Liver (tissue), 9 donors: Measurements from ENCODE around the gene ITGB7. TPM values are rescaled to one million over a fixed set of nuclear protein-coding genes. Genes with fewer than 3 reads are reported as not detected.

Source experiments
- DNase-seq: peaks from one replicate; pipeline ENCODE4 v3.0.0-alpha.2; 2017; ENCODE audit warnings: low spot score
- H3K27ac ChIP-seq, 2 donors: one replicate each; pipeline ENCODE4 v1.7.0; 2013; ENCODE audit warnings: inconsistent platforms in 2 of 2, low read length in 2 of 2, control low read depth in 1 of 2, low read depth in 1 of 2, mild to moderate bottlenecking in 1 of 2
- H3K27me3 ChIP-seq, 4 donors: one replicate each; pipeline versions ENCODE4 v1.6.1 to v1.7.0; 2013; ENCODE audit warnings: low read length in 3 of 4, inconsistent platforms in 1 of 4, mild to moderate bottlenecking in 1 of 4, moderate library complexity in 1 of 4; ENCODE audit not compliant: control insufficient read depth in 4 of 4, insufficient read depth in 4 of 4
- H3K36me3 ChIP-seq, 4 donors: one replicate each; pipeline versions ENCODE4 v1.6.1 to v1.7.0; 2013; ENCODE audit warnings: low read length in 3 of 4, mild to moderate bottlenecking in 3 of 4, low read depth in 1 of 4, moderate library complexity in 1 of 4; ENCODE audit not compliant: control insufficient read depth in 4 of 4, insufficient read depth in 3 of 4
- H3K4me1 ChIP-seq, 4 donors: one replicate each; pipeline versions ENCODE4 v1.6.1 to v1.7.0; 2013; ENCODE audit warnings: low read length in 3 of 4, mild to moderate bottlenecking in 3 of 4, moderate library complexity in 1 of 4; ENCODE audit not compliant: control insufficient read depth in 4 of 4, insufficient read depth in 4 of 4
- H3K4me3 ChIP-seq, 3 donors: one replicate each; pipeline versions ENCODE4 v1.6.1 to v1.7.0; 2013; ENCODE audit warnings: low read length in 3 of 3, control low read depth in 1 of 3, low read depth in 1 of 3, mild to moderate bottlenecking in 1 of 3
- H3K9ac ChIP-seq, 2 donors: one replicate each; pipeline ENCODE4 v1.7.0; 2013; ENCODE audit warnings: low read length in 2 of 2, mild to moderate bottlenecking in 2 of 2, moderate library complexity in 2 of 2, control low read depth in 1 of 2, low read depth in 1 of 2
- H3K9me3 ChIP-seq, 4 donors: one replicate each; pipeline versions ENCODE4 v1.6.1 to v1.7.0; 2013; ENCODE audit warnings: low read length in 3 of 4; ENCODE audit not compliant: control insufficient read depth in 4 of 4
- ATF3 ChIP-seq: IDR thresholded peaks from 2 replicates; pipeline ENCODE4 v1.6.1; 2016; ENCODE audit warnings: antibody characterized with exemption
- CTCF ChIP-seq: fragments of 150-350 bp; IDR thresholded peaks from 2 replicates; pipeline ENCODE4 v1.5.1; 2017; ENCODE audit warnings: improper control_type of control experiment, low read depth, low read length; ENCODE audit not compliant: missing input control
- EGR1 ChIP-seq, 2 donors: IDR thresholded peaks; 2 replicates each; pipeline ENCODE4 v1.6.1; 2016 to 2018; ENCODE audit warnings: antibody characterized with exemption in 2 of 2, low read depth in 2 of 2
- FOXA1 ChIP-seq: IDR thresholded peaks from 2 replicates; pipeline ENCODE4 v1.6.1; 2016; ENCODE audit warnings: antibody characterized with exemption
- FOXA2 ChIP-seq: IDR thresholded peaks from 2 replicates; pipeline ENCODE4 v1.6.1; 2016; ENCODE audit warnings: antibody characterized with exemption
- GABPA ChIP-seq, 2 donors: IDR thresholded peaks in 1 of 2; conservative IDR thresholded peaks in 1 of 2; 2 replicates each; pipeline ENCODE4 v1.6.1; 2016; ENCODE audit warnings: antibody characterized with exemption in 2 of 2, mild to moderate bottlenecking in 1 of 2, moderate library complexity in 1 of 2
- HNF4G ChIP-seq: IDR thresholded peaks from 2 replicates; pipeline ENCODE4 v1.6.1; 2016; ENCODE audit warnings: antibody characterized with exemption
- JUND ChIP-seq, 2 donors: IDR thresholded peaks; 2 replicates each; pipeline ENCODE4 v1.6.1; 2016; ENCODE audit warnings: antibody characterized with exemption in 2 of 2
- MAX ChIP-seq: IDR thresholded peaks from 2 replicates; pipeline ENCODE4 v1.6.1; 2016; ENCODE audit warnings: antibody characterized with exemption
- REST ChIP-seq: IDR thresholded peaks from 2 replicates; pipeline ENCODE4 v1.6.1; 2016; ENCODE audit warnings: antibody characterized with exemption, mild to moderate bottlenecking
- RXRA ChIP-seq, 2 donors: IDR thresholded peaks; 2 replicates each; pipeline ENCODE4 v1.6.1; 2017 to 2018; ENCODE audit warnings: antibody characterized with exemption in 2 of 2, mild to moderate bottlenecking in 1 of 2
- SP1 ChIP-seq: IDR thresholded peaks from 2 replicates; pipeline ENCODE4 v1.6.1; 2018; ENCODE audit warnings: antibody characterized with exemption, mild to moderate bottlenecking
- TAF1 ChIP-seq: conservative IDR thresholded peaks from 2 replicates; pipeline ENCODE4 v1.6.1; 2016; ENCODE audit warnings: antibody characterized with exemption, mild to moderate bottlenecking
- ZBTB33 ChIP-seq: IDR thresholded peaks from 2 replicates; pipeline ENCODE4 v1.6.1; 2016; ENCODE audit warnings: antibody characterized with exemption
- WGBS: extraction: QIAGEN DNeasy Blood & Tissue Kit; methylation state at CpG from one replicate; pipeline ENCODE4 v1.1.7; 2013; 5-methylcytosine and 5-hydroxymethylcytosine counted together
- polyA plus RNA-seq, 2 donors: library from polyadenylated mRNA; stranded (reverse) in 1 of 2; unstranded in 1 of 2; fragments of 200-250 nt in 1 of 2; fragments of >200 nt in 1 of 2; fragmentation: Nextera tagmentation in 1 of 2; extraction: Ambion mirVana in 1 of 2; gene quantifications; one replicate each; pipeline versions ENCODE4 v1.2.1 to v1.2.3, GENCODE V29; 2013 to 2015
- total RNA-seq, 2 donors: library from RNA; depleted of rRNA; stranded (reverse); fragments of >200 nt; gene quantifications; one replicate each; pipeline ENCODE4 v1.2.3, GENCODE V29; 2014
- donor health status: healthy.
- donor health status: healthy.
- donor health status: healthy.
- donor health status: healthy.
- donor health status: healthy.

The ITGB7 gene
- total and polyA plus RNA-seq, 4 donors: 1.7 to 2.4 (median 2.1) TPM

DNA sequence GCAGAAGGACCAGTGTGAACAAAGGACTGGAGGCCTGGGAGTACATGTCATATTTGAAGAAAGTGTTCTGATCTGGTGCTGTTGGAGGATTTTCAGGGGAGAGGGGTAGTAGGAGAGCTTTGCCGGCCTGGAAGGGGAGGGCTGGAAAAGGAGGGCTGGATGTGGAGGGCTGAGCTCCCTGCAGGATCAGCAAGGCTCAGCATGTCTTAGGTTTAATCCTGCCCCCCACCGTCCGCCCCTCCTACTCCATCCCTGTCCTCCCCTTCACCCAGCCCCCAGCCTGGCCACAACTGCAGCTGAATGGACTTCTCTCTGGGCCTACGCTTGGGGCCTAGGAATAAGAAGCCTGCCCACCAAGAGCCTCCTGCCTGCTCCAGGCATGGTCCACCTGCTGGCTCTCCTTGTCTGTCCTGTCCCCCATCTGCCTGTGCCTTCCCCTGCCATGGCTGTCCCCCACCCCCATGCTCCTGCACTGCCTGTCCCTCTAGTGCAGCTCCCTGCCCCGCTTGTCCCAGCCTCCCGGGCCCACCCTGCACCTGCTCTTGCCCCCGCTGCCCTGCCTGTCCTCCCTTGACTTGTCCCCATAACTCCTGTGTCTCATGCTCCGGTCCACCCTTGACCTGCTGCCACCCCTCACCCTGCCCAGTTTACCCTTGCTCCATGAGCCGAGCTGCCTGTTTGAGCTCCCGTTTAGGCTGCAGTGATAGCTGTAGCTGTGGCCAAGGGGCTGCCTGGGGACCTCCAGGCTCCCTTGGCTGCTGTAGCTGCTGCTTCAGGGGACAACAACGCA lies 34.8 kb upstream of the ITGB7 start:
- Histone ChIP-seq H3K27ac (no peak overlapping the region), H3K9me3 (no peaks in the 10 kb centered on the region), H3K4me1 (no peaks in the 10 kb centered on the region), H3K27me3 (peaks cover 0 to 5% (median 0%) of the 10 kb centered on the region in 4 donors), H3K36me3 (no peaks in the 10 kb centered on the region), H3K4me3 (no peak overlapping the region), H3K9ac (no peak overlapping the region)
- TF ChIP-seq CTCF: no peak
- no peak for TF ChIP-seq EGR1 (IDR thresholded peaks at IDR 0.05; ENCODE audit: low read depth in 2 of 2)
- TF ChIP-seq REST: no peak
- TF ChIP-seq TAF1: no peak
- no peak for TF ChIP-seq JUND (IDR thresholded peaks at IDR 0.05)
- TF ChIP-seq SP1: no peak
- TF ChIP-seq FOXA1: no peak
- TF ChIP-seq MAX: no peak
- no peak for TF ChIP-seq HNF4G
- no peak for TF ChIP-seq ZBTB33
- no peak for TF ChIP-seq FOXA2
- TF ChIP-seq RXRA (IDR thresholded peaks at IDR 0.05): no peak
- TF ChIP-seq ATF3: no peak
- no peak for TF ChIP-seq GABPA (IDR thresholded peaks at IDR 0.05 in 1 of 2, conservative IDR thresholded peaks at IDR 0.05 in 1 of 2)
- 73% methylated on average over 11 of the region's 11 CpGs for WGBS
- DNase-seq: peak; percentile 32
